KBM-7 (cell line): ENCODE results near the gene GCSAML.
A peak's percentile ranks its signal among the peaks of the same experiment; 100 is the strongest.
"Not testable (repeated sequence)": the region's sequence is repeated elsewhere in the genome, so short reads cannot be mapped to it uniquely, and the experiment has no call there.

Experiments
- DNase-seq: peaks from one replicate; pipeline ENCODE4 v3.0.0-alpha.2; 2015
- in situ Hi-C: fragments of 300-500 bp; cut with MboI; formaldehyde crosslinking; loops from 2 replicates; pipeline ENCODE4 v1.14.3; 2020; ENCODE audit warnings: low sequenced_read_pairs, low pct_unique_long_range_greater_than_20kb, mixed read lengths

Gene GCSAML

GRCh38 chr1:247548769-247549182, at the start of gene GCSAML:
Gene GCSAML (plus strand): TSS chr1:247549134. CDS start chr1:247549192, 58 bp downstream.
- peak; percentile 88 for DNase-seq
- in situ Hi-C loops, result no loop called here

GRCh38 chr1:247500865-247501264, 48.1 kb upstream of the GCSAML start:
- in situ Hi-C loops, result no loop called here

DNA sequence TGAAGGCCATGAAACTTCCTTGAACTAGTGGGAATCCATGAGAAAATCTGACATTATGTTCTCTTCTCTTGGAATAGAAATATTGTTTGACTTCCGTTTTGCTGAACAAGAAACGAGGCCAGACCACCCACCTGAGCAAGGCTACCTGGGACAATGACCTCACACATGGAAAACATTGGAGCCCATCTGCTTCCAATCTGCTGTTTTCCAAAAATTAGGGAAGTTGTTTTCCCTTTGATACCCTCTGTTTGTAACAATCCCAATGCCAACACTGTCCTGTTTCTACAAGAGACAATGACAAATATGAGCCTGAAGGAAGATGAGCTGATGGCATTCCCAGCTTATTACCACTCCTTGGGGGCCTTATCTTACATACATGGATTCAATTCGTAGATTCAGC, 42.1 kb upstream of the GCSAML start:
- no peak for DNase-seq
- in situ Hi-C loops, result no loop called here

More at GRCh38 chr1:247500865-247501264, 48.1 kb upstream of the GCSAML start:
- DNase-seq, result no peak

DNA sequence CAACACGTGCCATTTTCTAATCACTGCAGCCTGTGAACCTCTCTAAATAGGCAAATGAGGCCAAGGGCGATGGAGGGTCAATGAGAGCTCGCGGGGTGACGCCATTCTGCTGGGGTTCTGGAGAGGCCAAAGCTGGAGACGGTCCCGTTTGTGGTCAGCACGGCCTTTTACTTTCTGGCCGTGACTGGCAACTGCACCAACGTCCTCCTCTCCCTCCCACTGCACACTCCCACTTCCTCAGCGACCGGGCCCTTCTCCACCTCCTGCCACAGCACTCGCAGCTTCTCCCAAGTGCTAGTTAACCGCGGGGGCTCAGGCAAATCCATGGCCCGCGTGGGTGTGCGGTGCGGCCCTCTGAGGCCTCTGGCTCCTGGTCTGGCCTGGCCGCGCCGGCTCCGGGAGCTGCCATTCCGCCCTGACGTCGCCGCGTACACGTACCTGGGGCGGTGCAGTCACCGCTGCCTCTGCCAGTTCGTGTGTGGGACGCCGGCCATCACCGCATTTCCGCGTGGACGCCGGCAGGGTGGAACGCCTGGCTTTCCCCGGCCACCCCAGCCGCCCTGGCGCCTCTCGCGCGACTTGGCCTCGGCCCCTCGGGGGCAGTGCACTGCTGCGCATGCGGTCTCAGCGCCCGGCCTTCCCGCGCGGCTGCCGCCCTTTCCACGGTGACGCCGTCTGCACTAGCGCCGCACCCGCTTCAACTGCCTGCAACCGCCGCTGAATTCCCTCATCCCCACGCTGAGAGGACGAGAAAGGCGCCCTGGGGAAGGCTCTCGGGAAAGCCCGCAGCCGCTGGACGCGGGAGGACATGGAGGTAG, 30.9 kb upstream of the GCSAML start:
- no peak for DNase-seq
- in situ Hi-C loops, result no loop called here

DNA sequence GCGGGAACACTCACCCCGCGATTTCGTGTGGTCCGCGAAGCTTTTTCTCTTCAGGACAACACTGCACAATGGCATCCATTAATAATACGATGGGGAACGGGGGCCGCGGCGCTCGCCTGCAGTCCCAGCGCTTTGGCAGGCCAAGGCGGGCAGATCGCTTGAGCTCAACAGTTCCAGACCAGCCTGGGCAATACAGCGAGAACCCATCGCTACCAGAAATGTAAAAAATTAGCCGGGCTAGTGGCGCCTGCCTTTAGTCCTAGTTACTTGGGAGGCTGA, 30.4 kb upstream of the GCSAML start:
- DNase-seq, result no peak
- in situ Hi-C loops, result no loop called here

- DNase-seq, in situ Hi-C loops: not testable (repeated sequence)
Observed at GRCh38 chr1:247521886-247522285, 27.0 kb upstream of the GCSAML start.

DNA sequence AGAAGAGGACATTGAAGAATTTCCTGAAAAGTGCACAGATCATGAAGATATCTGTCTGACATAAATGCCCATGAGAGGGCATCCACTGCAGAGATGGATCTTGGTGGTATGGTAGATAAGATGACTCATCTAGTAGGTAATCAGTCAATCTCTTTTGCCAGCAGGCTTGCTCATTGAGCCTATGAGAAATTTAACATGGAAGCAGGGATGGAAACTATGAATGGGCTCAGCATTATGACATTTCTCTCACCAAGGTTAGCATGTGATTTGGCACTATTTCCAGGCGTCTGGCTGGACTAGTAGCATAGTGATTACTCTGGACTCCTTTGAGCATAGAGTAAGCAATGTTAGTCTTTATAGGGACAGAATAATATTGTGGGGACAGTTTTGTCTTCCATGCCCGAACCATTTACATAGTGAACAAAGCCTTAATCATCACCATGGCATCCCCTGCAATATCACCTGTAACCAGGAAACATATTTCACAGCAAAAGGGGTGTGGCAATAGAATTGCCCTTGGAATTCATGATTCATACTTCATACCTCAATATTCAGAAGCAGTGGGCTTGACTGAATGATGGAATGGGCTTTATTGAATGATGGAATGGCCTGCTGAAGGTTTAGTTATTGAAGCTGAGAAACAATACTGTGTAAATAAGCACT, 20.0 kb upstream of the GCSAML start:
- in situ Hi-C loops, result no loop called here
- DNase-seq, result no peak

DNA sequence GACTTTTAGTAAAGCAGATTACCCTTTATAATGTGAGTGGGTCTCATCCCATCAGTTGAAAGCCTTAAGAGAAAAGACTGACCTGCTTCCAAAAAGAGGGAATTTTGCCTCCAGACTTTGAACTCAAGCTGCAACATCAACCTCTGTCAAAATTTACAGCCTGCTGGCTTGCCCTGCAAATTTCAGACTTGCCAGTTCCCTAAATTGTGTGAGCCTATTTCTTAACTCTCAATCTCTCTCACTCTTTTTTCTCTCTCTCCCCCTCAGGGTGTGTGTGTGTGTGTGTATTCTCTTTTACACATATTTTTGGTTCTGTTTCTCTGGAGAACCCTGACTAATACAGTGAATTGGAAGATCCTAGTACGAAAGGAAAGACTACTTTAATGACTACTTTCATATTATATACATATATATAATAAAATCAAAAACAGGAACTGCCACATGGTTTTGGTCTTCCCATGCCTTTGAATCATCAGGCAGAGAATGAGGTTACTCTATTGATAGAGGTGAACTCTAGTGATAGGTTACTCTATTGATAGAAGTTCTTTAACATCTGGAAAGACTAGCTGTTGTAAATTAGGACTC, 19.1 kb upstream of the GCSAML start:
- in situ Hi-C loops, result no loop called here
- peak; percentile 39 for DNase-seq

DNA sequence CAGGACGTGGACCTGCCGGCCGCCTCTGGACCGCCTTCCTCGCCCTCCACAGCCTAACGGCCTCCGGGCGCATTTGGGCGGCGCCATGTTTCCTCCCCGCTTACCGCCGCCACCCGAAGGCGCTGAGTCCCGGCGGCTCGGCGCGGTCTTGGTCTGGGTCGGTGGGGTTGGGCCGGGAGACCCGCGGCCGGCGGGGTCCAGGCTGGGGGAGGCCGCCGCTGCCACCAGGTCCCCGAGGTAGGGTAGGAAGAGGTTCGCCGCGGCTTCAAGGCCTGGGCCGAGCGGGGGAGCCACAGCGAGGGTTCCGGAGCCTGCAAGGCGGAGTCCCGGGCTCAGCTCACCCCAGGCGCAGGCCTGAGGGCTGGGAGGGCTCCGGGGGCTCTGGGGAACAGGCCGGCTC, 18.1 kb upstream of the GCSAML start:
- DNase-seq, result no peak
- in situ Hi-C loops, result no loop called here

DNA sequence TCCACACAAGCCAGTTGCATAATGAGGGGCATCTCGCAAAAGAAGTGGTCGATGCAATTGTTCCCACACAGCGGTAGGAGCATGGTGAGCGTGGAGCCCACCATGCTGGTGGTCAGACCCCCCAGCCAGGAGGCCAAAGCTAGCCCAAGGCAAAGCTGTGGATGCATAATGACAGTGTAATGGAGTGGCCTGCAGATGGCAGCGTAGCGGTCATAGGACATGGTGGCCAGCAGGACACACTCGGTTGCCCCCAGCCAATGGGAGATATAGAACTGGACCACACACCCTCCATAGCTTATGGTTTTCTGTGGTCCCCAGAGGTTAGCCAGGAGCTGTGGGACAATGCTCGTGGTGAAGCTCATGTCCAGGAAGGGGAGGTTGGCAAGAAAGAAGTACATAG, 17.0 kb upstream of the GCSAML start:
- no peak for DNase-seq
- in situ Hi-C loops, result no loop called here

DNA sequence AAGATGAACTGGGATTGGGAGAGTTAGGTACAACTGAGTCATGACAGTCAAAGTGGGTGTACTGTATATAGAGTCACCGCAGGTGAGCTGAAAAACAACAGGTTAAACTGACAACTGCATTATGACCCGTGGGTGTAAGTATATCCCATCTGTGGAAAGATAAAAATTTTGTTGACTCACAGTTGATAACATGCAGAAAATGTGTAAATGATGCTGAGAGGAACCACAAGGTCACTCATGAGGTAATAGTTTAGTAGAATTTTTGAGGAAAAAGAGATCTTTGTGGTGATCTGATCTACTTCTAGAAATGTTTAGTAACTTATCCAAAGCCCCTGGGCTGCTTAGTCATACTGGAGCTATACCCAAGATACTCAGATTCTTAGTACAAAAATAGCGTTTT, 13.5 kb upstream of the GCSAML start:
- no peak for DNase-seq
- in situ Hi-C loops, result no loop called here

DNA sequence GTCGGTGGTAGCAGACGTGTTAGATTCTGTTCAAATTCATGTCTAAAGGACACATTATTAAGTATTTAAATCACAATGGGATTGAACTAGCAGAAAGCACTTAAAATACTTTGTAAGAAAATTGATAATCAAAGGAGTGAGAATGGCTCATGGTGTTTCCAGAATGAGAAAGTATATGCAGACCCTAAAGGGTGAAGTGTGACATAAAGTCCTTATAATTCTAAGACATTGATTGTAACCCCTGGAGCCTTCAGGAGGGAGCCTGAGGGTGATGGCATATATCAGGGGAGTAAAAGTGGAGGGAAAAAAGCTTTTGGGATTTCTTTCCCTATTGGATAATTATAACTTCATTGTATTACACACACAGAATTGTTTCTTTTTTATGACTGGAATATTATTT, 12.6 kb upstream of the GCSAML start, which contains the start of gene OR2C3:
OR2C3 (minus strand) TSS at position 101 of the 400 bp plus-strand sequence. CDS start 3,929 bp downstream, outside the sequence.
- no peak for DNase-seq
- in situ Hi-C loops, result no loop called here

DNA sequence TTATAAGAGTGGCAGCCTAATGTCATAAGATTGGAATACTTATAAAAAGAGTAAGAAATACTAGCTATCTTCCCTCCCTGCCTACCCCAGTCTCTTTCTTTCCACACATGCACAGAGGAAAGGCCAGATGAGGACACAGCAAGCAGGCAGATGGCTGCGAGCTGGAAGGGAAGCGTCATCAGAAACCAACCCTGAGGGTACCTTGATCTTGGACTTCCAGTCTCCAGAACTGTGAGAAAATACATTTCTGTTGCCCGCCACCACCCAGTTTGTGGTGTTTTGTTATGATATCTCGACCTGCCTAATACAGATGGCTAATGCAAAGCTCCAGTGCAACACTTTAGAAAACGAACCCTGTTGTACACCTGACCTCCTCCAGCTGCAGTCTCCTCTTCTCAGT, 10.4 kb upstream of the GCSAML start:
- in situ Hi-C loops, result no loop called here
- DNase-seq, result no peak

GRCh38 chr1:247539215-247539614, 9.7 kb upstream of the GCSAML start:
- in situ Hi-C loops, result no loop called here
- DNase-seq, result peak; percentile 21

DNA sequence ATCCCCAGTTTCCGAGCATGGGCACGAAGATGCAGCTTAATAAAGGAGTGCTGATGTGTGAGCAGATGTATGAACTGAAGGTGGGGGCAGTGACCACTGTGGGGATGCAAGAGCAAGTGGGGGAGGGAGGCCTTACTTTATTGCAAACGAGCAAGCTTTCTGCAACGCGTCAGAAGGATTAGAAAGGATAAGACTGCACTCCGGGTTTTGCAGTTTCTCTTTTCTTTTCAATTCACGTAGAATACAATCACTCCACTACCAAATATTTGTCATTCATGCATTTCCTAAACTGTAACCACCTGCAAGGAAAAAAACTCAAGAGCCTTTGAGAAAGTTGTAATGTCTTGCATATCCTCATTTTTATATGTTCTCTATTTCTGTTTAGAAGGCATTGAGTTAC, 8.4 kb upstream of the GCSAML start:
- DNase-seq, result no peak
- in situ Hi-C loops, result no loop called here

GRCh38 chr1:247542811-247543210, 6.1 kb upstream of the GCSAML start:
- in situ Hi-C loops, result no loop called here
- DNase-seq, result no peak

- in situ Hi-C loops, result no loop called here
- DNase-seq, result peak; percentile 93
Observed at GRCh38 chr1:247548092-247548491, 842 bp upstream of the GCSAML start.

DNA sequence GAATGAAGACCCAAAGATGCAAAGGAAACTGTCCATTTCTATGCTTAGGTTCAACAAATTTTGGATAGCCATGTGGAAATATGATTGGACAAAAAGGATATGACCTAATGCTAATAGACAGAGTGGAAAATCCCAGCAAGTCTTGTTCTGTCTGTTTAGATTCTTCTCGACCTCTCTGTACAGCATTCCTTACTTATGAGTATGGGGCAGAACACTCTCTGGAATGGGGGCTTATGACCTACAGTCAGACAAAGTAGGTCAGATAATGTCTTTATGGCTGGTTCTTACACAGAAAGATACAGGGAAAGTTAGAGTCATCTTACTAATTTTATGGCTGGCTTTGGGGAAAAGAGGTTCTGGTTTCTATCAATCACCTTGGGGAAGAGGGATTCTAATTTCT, 2.8 kb downstream of the GCSAML start:
- in situ Hi-C loops, result no loop called here
- no peak for DNase-seq

GRCh38 chr1:247552231-247552630, 3.3 kb downstream of the GCSAML start:
- no peak for DNase-seq
- in situ Hi-C loops, result no loop called here

DNA sequence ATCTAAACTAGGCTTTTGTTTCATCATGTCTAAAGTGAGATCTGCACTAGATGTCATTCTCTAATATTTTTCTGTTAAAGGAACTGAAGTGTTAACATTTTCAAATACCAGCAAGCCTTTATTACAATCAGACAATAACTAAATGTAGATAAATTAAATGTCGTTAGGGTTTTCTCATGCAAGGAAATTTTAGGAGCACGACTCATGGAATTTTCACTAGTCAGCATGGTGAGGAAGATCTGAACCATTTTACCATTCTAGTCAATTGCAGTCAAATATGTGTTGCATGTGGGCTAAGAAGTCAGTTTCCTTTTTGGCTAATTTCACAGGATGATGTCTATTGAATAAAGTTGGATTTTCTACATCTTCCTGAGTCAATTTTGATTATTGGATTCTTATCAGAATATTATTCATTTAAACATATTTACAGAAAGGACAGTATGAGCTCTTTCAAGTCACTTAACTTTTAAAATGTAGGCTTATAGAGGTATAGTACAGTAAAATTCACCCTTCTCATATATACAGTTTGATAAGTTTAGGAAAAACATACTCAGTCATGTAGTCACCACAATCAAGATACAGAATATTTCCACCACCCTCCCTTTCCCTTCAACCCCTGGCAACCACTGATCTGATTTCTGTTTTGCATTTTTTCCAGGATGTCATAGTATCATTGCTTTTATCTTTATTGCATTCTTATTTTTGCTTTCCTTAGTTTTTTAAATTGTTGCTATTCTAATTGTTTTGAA, 9.2 kb downstream of the GCSAML start:
- no peak for DNase-seq
- in situ Hi-C loops, result no loop called here
